ENCODE measurements around the gene NTN1. TPM values are rescaled to one million over a fixed set of nuclear protein-coding genes. Genes with fewer than 3 reads are reported as not detected.

Gene NTN1
- total and polyA plus RNA-seq, 2 of the 4 experiments (the other 2 are of a cell fraction), result under 0.01 to 0.07 TPM

GRCh38 chr17:9062399-9062902 is 41.1 kb downstream of the NTN1 start:
- Histone ChIP-seq H2BK20ac (ENCODE audit: low read depth, low read length) (no peak overlapping the region), H2AFZ (replicated peaks; ENCODE audit: low read length, poor library complexity) (no peak overlapping the region), H3K36me3 (ENCODE audit: control insufficient read depth, insufficient read depth, low read length) (no peaks in the 10 kb centered on the region), H3K23ac (ENCODE audit: low read depth, low read length) (no peak overlapping the region), H4K8ac (ENCODE audit: low read depth in 2 of 2, low read length in 2 of 2) (no peak overlapping the region), H3K9ac (ENCODE audit: low read depth, low read length) (no peak overlapping the region), H2AK5ac (ENCODE audit: low read depth, low read length) (no peak overlapping the region), H2AK9ac (replicated peaks; ENCODE audit: low read depth, low read length, poor library complexity) (no peak overlapping the region), H4K5ac (ENCODE audit: low read depth, low read length) (no peak overlapping the region), H3K27ac (ENCODE audit: insufficient read depth, low read length) (no peak overlapping the region), H3K27me3 (ENCODE audit: control insufficient read depth, insufficient read depth, low read length) (no peaks in the 10 kb centered on the region), H4K20me1 (ENCODE audit: insufficient read depth, low read length) (no peaks in the 10 kb centered on the region), H3K14ac (replicated peaks; ENCODE audit: low read depth, low read length) (no peak overlapping the region), H2BK15ac (ENCODE audit: low read depth, low read length) (no peak overlapping the region), H3K9me1 (ENCODE audit: insufficient read depth, low read length) (no peaks in the 10 kb centered on the region), H3K56ac (ENCODE audit: extremely low read depth, insufficient read depth, low read length) (no peak overlapping the region), H3K4me3 (ENCODE audit: insufficient read depth, low read depth, low read length) (no peak overlapping the region), H3K79me1 (ENCODE audit: low read depth in 1 of 2, low read length in 2 of 2) (no peaks in the 10 kb centered on the region), H3K18ac (ENCODE audit: low read depth, low read length) (no peak overlapping the region), H3K4me1 (ENCODE audit: control insufficient read depth, insufficient read depth, low read length) (no peaks in the 10 kb centered on the region), H3K9me3 (ENCODE audit: control insufficient read depth, insufficient read depth, low read length) (peaks cover 6% of the 10 kb centered on the region), H2BK5ac (ENCODE audit: low read depth, low read length, poor library complexity, severe bottlenecking) (no peak overlapping the region), H2BK120ac (ENCODE audit: low read depth, low read length) (no peak overlapping the region), H3K4ac (ENCODE audit: low read depth, low read length) (no peak overlapping the region), H3K4me2 (ENCODE audit: low read depth, low read length) (no peak overlapping the region), H4K91ac (ENCODE audit: insufficient read depth, low read depth, low read length) (no peak overlapping the region)
- BruUV-seq (replicated peaks), result no TSS peak
- dilution Hi-C loops (cut with HindIII; ENCODE audit: low sequenced_read_pairs, unreplicated experiment), result no loop called here
- CTCF ChIA-PET, result no interaction called here
- TF ChIP-seq FOS (IDR thresholded peaks at IDR 0.05; ENCODE audit: low read depth, low read length), result no peak
- DNase-seq (no peak), ATAC-seq (ENCODE audit: low read depth) (no peak)
- POLR2A ChIA-PET (ENCODE audit: unreplicated experiment), result no interaction called here
- WGBS, 2 experiments (ENCODE audit: extremely low coverage in 2 of 2, insufficient read length in 1 of 2), result 43% methylated on average over 1 of the region's 9 CpGs; no CpG with 5 or more reads in 1 of the 2 experiments
- in situ Hi-C loops (cut with MboI; ENCODE audit: low sequenced_read_pairs), result no loop called here
- intact Hi-C loops (cut with micrococcal nuclease), result no loop called here
